ENCODE results near the gene UBE2E2.

UBE2E2 gene

GRCh38 chr3:23240171-23240785 is 37.2 kb downstream of the UBE2E2 start:
- no peak overlapping the region for H3K4me3 ChIP-seq (ENCODE audit: low read depth, low read length)
- ChIA-PET POLR2A (no interaction called here), CTCF (interaction anchor here (0.5 to 0.6 kb wide), 2 partner anchors 19 to 36 kb away, joined by 3 to 5 read pairs; no protein-coding TSS in a partner anchor)
- H3K4me1 ChIP-seq (ENCODE audit: control insufficient read depth, insufficient read depth, low read length): peaks cover 8% of the 10 kb centered on the region
- H3K36me3 ChIP-seq (ENCODE audit: control insufficient read depth in 2 of 2, insufficient read depth in 1 of 2, low read length in 2 of 2): no peaks in the 10 kb centered on the region
- no peaks in the 10 kb centered on the region for H3K9me3 ChIP-seq (ENCODE audit: control insufficient read depth, insufficient read depth, low read depth, low read length)
- H3K27ac ChIP-seq (ENCODE audit: extremely low read depth, low read depth, low read length): no peak overlapping the region
- TF ChIP-seq PRDM4 (tag by site-specific recombination; IDR thresholded peaks at IDR 0.05) (0 out of 2 replicates have a peak, but pooled peaks have one; percentile 21), PRDM1 (tag by site-specific recombination; IDR thresholded peaks at IDR 0.05) (0 out of 2 replicates have a peak, but pooled peaks have one; percentile 22), ZBTB44 (tag by site-specific recombination; IDR thresholded peaks at IDR 0.05) (0 out of 2 replicates have a peak, but pooled peaks have one; percentile 41), ZNF184 (tag by site-specific recombination; IDR thresholded peaks at IDR 0.05) (no peak), ZNF2 (tag by site-specific recombination; IDR thresholded peaks at IDR 0.05) (no peak), TRIM28 (IDR thresholded peaks at IDR 0.05; ENCODE audit: borderline replicate concordance, low read length) (no peak), PRDM6 (tag by site-specific recombination; IDR thresholded peaks at IDR 0.05) (0 out of 2 replicates have a peak, but pooled peaks have one; percentile 38)

- H3K27ac ChIP-seq (ENCODE audit: extremely low read depth, low read depth, low read length): no peak overlapping the region
- no peak overlapping the region for H3K4me3 ChIP-seq (ENCODE audit: low read depth, low read length)
- TF ChIP-seq HOXD13 (CRISPR knock-in tag; IDR thresholded peaks at IDR 0.05; ENCODE audit: borderline replicate concordance): no peak
- TF ChIP-seq ZNF76 (tag by site-specific recombination; IDR thresholded peaks at IDR 0.05; ENCODE audit: borderline replicate concordance, low read depth): no peak
- H3K9me3 ChIP-seq (ENCODE audit: control insufficient read depth, insufficient read depth, low read depth, low read length): no peaks in the 10 kb centered on the region
- no peaks in the 10 kb centered on the region for H3K36me3 ChIP-seq (ENCODE audit: control insufficient read depth in 2 of 2, insufficient read depth in 1 of 2, low read length in 2 of 2)
- ChIA-PET POLR2A (no interaction called here), CTCF (no interaction called here)
- H3K4me1 ChIP-seq (ENCODE audit: control insufficient read depth, insufficient read depth, low read length): peaks cover 8% of the 10 kb centered on the region
Observed at GRCh38 chr3:23241256-23241655, 38.1 kb downstream of the UBE2E2 start.

GRCh38 chr3:23242106-23242505 is 39.0 kb downstream of the UBE2E2 start:
- CTCF ChIA-PET: interaction anchor here (0.7 kb wide), 1 partner anchor 365 kb away, joined by 3 read pairs; no protein-coding TSS in a partner anchor
- no peaks in the 10 kb centered on the region for H3K9me3 ChIP-seq (ENCODE audit: control insufficient read depth, insufficient read depth, low read depth, low read length)
- no peak for TF ChIP-seq ZBTB21 (tag by site-specific recombination; IDR thresholded peaks at IDR 0.05)
- TF ChIP-seq PATZ1 (tag by site-specific recombination; IDR thresholded peaks at IDR 0.05): no peak
- TF ChIP-seq ZNF121 (tag by site-specific recombination; IDR thresholded peaks at IDR 0.05): peak; percentile 38; the same call in 1 of the 2 replicates
- no peak overlapping the region for H3K4me3 ChIP-seq (ENCODE audit: low read depth, low read length)
- peaks cover 8% of the 10 kb centered on the region for H3K4me1 ChIP-seq (ENCODE audit: control insufficient read depth, insufficient read depth, low read length)
- H3K36me3 ChIP-seq (ENCODE audit: control insufficient read depth in 2 of 2, insufficient read depth in 1 of 2, low read length in 2 of 2): no peaks in the 10 kb centered on the region
- no peak overlapping the region for H3K27ac ChIP-seq (ENCODE audit: extremely low read depth, low read depth, low read length)
- POLR2A ChIA-PET: no interaction called here

Measured in HEK293 (cell line).